Body of pancreas (tissue), 4 donors: ENCODE measurements around the gene CTNND2.

ENCODE experiments used
- CTCF ChIP-seq, 7 experiments: fragments of 450-650 bp in 4 of 7; fragments of 200-600 bp in 3 of 7; sonication (generic) in 3 of 7; IDR thresholded peaks; one replicate each; pipeline ENCODE4 v1.5.1; 2016 to 2019; ENCODE audit warnings: antibody characterized with exemption in 7 of 7
- POLR2A ChIP-seq, 3 donors: fragments of 450-650 bp; IDR thresholded peaks; one replicate each; pipeline ENCODE4 v1.6.1; 2016; ENCODE audit warnings: antibody characterized with exemption in 3 of 3, mild to moderate bottlenecking in 2 of 3

GRCh38 chr5:11507156-11507910 lies 396.9 kb downstream of the CTNND2 start:
- TF ChIP-seq CTCF (IDR thresholded peaks at IDR 0.05) (no peak), POLR2A (IDR thresholded peaks at IDR 0.05) (no peak)
